ENCODE results near the gene FCAMR.

Gene FCAMR

GRCh38 chr1:207002724-207003146 is 32.5 kb upstream of the FCAMR start:
- peaks cover 21% of the 10 kb centered on the region for H3K27me3 ChIP-seq (ENCODE audit: low read depth, low read length)
- no peaks in the 10 kb centered on the region for H3K9me3 ChIP-seq (ENCODE audit: insufficient read depth, low read length)
- TF ChIP-seq EZH2phosphoT487 (IDR thresholded peaks at IDR 0.05; ENCODE audit: low read depth) = no peak
- TF ChIP-seq, protein P1, sequence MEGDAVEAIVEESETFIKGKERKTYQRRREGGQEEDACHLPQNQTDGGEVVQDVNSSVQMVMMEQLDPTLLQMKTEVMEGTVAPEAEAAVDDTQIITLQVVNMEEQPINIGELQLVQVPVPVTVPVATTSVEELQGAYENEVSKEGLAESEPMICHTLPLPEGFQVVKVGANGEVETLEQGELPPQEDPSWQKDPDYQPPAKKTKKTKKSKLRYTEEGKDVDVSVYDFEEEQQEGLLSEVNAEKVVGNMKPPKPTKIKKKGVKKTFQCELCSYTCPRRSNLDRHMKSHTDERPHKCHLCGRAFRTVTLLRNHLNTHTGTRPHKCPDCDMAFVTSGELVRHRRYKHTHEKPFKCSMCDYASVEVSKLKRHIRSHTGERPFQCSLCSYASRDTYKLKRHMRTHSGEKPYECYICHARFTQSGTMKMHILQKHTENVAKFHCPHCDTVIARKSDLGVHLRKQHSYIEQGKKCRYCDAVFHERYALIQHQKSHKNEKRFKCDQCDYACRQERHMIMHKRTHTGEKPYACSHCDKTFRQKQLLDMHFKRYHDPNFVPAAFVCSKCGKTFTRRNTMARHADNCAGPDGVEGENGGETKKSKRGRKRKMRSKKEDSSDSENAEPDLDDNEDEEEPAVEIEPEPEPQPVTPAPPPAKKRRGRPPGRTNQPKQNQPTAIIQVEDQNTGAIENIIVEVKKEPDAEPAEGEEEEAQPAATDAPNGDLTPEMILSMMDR (IDR thresholded peaks at IDR 0.05; ENCODE audit: low read depth, low read length) = no peak
- no peaks in the 10 kb centered on the region for H3K36me3 ChIP-seq (replicated peaks; ENCODE audit: low read depth, low read length)
- H3K79me2 ChIP-seq (ENCODE audit: low read length) = no peaks in the 10 kb centered on the region
- peaks cover 3% of the 10 kb centered on the region; the same call in 1 of the 2 replicates for H3K4me1 ChIP-seq (ENCODE audit: low read length)
- H3K4me2 ChIP-seq (ENCODE audit: low read length) = no peak overlapping the region
- H3K9ac ChIP-seq (ENCODE audit: low read length) = no peak overlapping the region
- H3K4me3 ChIP-seq (ENCODE audit: low read length) = no peak overlapping the region
- H2AFZ ChIP-seq (ENCODE audit: low read depth, low read length) = no peak overlapping the region
- no peaks in the 10 kb centered on the region for H4K20me1 ChIP-seq (ENCODE audit: insufficient read depth, low read length)
- H3K27ac ChIP-seq (ENCODE audit: low read length) = no peak overlapping the region

DNA sequence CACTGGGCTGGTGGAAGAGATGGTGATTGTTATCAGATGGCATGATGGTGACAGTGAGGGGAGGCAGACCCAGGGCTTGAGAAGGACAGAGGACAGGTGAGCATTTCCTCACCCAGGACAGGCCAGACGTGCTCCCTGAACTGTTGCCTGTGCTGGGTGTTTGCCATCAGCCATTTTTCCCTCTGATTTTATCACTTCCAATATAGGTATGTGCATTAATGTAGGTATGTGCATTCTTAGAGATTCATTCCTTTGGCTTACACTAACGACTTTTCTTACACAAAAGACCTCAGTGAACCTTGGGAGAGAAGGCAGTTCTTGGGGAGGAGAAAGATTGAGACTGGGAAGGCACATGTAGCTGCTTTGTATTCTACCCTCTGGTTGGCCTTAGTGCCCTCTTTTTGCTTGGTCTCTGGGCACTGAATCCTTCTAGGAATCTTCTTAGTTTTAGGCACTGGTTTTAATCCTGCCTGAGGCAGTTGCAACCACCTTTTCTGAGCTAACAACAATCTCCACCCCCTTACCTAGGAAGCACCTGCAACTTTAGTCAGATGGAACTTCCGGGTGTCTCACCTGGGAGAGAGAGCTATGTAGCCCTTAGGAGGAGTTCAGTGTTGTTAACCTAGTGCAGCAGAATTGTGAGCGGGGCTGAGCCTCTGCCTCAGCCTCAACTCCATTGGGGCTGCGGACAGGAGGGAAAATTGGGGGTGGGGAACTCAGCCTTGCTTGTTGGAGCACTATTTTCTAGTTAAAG is 31.4 kb upstream of the FCAMR start:
- no peaks in the 10 kb centered on the region for H3K9me3 ChIP-seq (ENCODE audit: insufficient read depth, low read length)
- no peak overlapping the region for H3K9ac ChIP-seq (ENCODE audit: low read length)
- H3K27ac ChIP-seq (ENCODE audit: low read length) = no peak overlapping the region
- TF ChIP-seq, protein P1 (IDR thresholded peaks at IDR 0.05; ENCODE audit: low read depth, low read length) = no peak
- TF ChIP-seq EZH2phosphoT487 (IDR thresholded peaks at IDR 0.05; ENCODE audit: low read depth) = no peak
- no peaks in the 10 kb centered on the region for H4K20me1 ChIP-seq (ENCODE audit: insufficient read depth, low read length)
- H2AFZ ChIP-seq (ENCODE audit: low read depth, low read length) = no peak overlapping the region
- H3K4me1 ChIP-seq (ENCODE audit: low read length) = peaks cover 3% of the 10 kb centered on the region; the same call in 1 of the 2 replicates
- H3K36me3 ChIP-seq (replicated peaks; ENCODE audit: low read depth, low read length) = no peaks in the 10 kb centered on the region
- no peak overlapping the region for H3K4me2 ChIP-seq (ENCODE audit: low read length)
- H3K79me2 ChIP-seq (ENCODE audit: low read length) = no peaks in the 10 kb centered on the region
- peaks cover 17% of the 10 kb centered on the region for H3K27me3 ChIP-seq (ENCODE audit: low read depth, low read length)
- H3K4me3 ChIP-seq (ENCODE audit: low read length) = no peak overlapping the region

DNA sequence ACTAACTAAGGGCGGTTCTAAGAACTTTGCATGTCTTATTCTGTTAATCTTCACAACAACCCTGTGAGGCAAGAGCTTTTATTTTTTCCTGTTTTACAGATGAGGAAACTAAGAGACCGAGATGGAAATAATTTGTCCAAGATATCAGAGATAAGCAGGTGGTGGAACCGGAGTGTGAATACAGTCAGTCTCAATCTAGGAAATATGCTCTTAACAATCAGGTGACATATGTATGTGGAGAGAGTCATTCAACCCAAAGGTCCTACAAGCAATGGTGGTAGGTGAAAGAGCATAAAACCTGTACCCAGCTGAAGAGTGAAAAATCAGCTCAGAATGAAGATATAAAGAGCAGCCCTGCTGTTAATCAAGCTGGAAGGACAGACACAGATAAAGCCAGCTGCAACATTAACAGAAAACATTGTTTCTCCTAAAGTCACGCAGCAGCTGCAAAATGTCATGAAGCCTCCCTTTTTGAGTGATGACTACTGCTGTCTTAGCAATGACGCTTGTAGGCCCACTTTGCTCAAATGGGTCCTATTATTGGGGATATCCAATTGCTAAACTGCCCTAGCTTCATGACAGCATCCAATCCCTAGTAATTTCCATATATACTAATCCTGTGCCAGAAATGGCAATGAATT is 30.5 kb upstream of the FCAMR start:
- no peaks in the 10 kb centered on the region for H4K20me1 ChIP-seq (ENCODE audit: insufficient read depth, low read length)
- no peak overlapping the region for H3K27ac ChIP-seq (ENCODE audit: low read length)
- TF ChIP-seq EZH2phosphoT487 (IDR thresholded peaks at IDR 0.05; ENCODE audit: low read depth) = no peak
- TF ChIP-seq, protein P1 (IDR thresholded peaks at IDR 0.05; ENCODE audit: low read depth, low read length) = no peak
- H3K4me1 ChIP-seq (ENCODE audit: low read length) = peaks cover 3% of the 10 kb centered on the region; the same call in 1 of the 2 replicates
- H3K9ac ChIP-seq (ENCODE audit: low read length) = no peak overlapping the region
- no peaks in the 10 kb centered on the region for H3K36me3 ChIP-seq (replicated peaks; ENCODE audit: low read depth, low read length)
- H3K79me2 ChIP-seq (ENCODE audit: low read length) = no peaks in the 10 kb centered on the region
- H3K4me3 ChIP-seq (ENCODE audit: low read length) = no peak overlapping the region
- no peak overlapping the region for H3K4me2 ChIP-seq (ENCODE audit: low read length)
- no peaks in the 10 kb centered on the region for H3K9me3 ChIP-seq (ENCODE audit: insufficient read depth, low read length)
- H2AFZ ChIP-seq (ENCODE audit: low read depth, low read length) = no peak overlapping the region
- H3K27me3 ChIP-seq (ENCODE audit: low read depth, low read length) = peaks cover 13% of the 10 kb centered on the region

DNA sequence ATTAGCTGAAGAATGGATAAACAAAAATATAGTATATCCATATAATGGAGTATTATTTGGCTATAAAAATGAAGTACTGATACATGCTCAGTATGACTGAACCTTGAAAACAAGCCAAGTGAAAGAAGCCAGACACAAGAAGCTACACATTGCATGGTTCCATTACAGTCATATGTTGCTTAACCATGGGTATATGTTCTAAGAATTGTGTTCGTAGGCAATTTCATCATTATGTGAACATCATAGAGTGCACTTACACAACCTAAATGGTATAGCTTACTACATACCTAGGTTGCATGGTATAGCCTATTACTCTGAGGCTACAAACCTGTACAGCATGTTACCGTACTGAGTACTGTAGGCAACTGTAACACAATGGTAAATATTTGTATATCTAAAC is 28.6 kb upstream of the FCAMR start:
- Histone ChIP-seq H2AFZ (ENCODE audit: low read depth, low read length) (no peak overlapping the region), H3K4me1 (ENCODE audit: low read length) (no peaks in the 10 kb centered on the region), H3K27ac (ENCODE audit: low read length) (no peak overlapping the region), H3K36me3 (replicated peaks; ENCODE audit: low read depth, low read length) (no peaks in the 10 kb centered on the region), H3K9me3 (ENCODE audit: insufficient read depth, low read length) (no peaks in the 10 kb centered on the region), H3K4me2 (ENCODE audit: low read length) (no peak overlapping the region), H3K9ac (ENCODE audit: low read length) (no peak overlapping the region), H3K79me2 (ENCODE audit: low read length) (no peaks in the 10 kb centered on the region), H4K20me1 (ENCODE audit: insufficient read depth, low read length) (no peaks in the 10 kb centered on the region), H3K4me3 (ENCODE audit: low read length) (no peak overlapping the region), H3K27me3 (ENCODE audit: low read depth, low read length) (peaks cover 14% of the 10 kb centered on the region)
- TF ChIP-seq, protein P1 (IDR thresholded peaks at IDR 0.05; ENCODE audit: low read depth, low read length) = no peak
- no peak for TF ChIP-seq EZH2phosphoT487 (IDR thresholded peaks at IDR 0.05; ENCODE audit: low read depth)
